ENCODE data around the gene SHLD3.
A peak's percentile ranks its signal among the peaks of the same experiment; 100 is the strongest.
"Not testable (repeated sequence)": the region's sequence is repeated elsewhere in the genome, so short reads cannot be mapped to it uniquely, and the experiment has no call there.

SHLD3 gene

GRCh38 chr5:65620021-65620420, 4.8 kb upstream of the SHLD3 start:
- no peak for DNase-seq (ENCODE audit: low read depth)
- H3K4me3 ChIP-seq (ENCODE audit: low read depth, low read length) = no peak overlapping the region
- no peak for TF ChIP-seq CTCF (IDR thresholded peaks at IDR 0.05; ENCODE audit: low read depth, low read length, missing control alignments)
- in situ Hi-C loops (cut with HindIII; ENCODE audit: low sequenced_read_pairs) = no loop called here

- DNase-seq (ENCODE audit: low read depth); H3K4me3 ChIP-seq (ENCODE audit: low read depth, low read length); in situ Hi-C loops (cut with HindIII; ENCODE audit: low sequenced_read_pairs): not testable (repeated sequence)
Observed at GRCh38 chr5:65621961-65622360, 2.9 kb upstream of the SHLD3 start.

- no peak for DNase-seq (ENCODE audit: low read depth)
- no peak for TF ChIP-seq CTCF (IDR thresholded peaks at IDR 0.05; ENCODE audit: low read depth, low read length, missing control alignments)
- peak overlapping the region; percentile 85 for H3K4me3 ChIP-seq (ENCODE audit: low read depth, low read length)
Observed at GRCh38 chr5:65623482-65623881, 1.3 kb upstream of the SHLD3 start.

GRCh38 chr5:65624025-65624570, 729 bp upstream of the SHLD3 start, which contains the start of gene TRIM23:
Gene TRIM23, minus strand, starts transcription at chr5:65624333. Its CDS starts 59 bp downstream, at chr5:65624274.
- in situ Hi-C loops (cut with HindIII; ENCODE audit: low sequenced_read_pairs) = no loop called here
- TF ChIP-seq CTCF (IDR thresholded peaks at IDR 0.05; ENCODE audit: low read depth, low read length, missing control alignments) = no peak
- H3K4me3 ChIP-seq (ENCODE audit: low read depth, low read length) = peak within 1 kb of the TSS; percentile 85
- peak; percentile 80 for DNase-seq (ENCODE audit: low read depth)

More at GRCh38 chr5:65623482-65623881, 1.3 kb upstream of the SHLD3 start:
- in situ Hi-C loops (cut with HindIII; ENCODE audit: low sequenced_read_pairs) = no loop called here

GRCh38 chr5:65625743-65626142, 916 bp downstream of the SHLD3 start:
- peak overlapping the region; percentile 85 for H3K4me3 ChIP-seq (ENCODE audit: low read depth, low read length)
- in situ Hi-C loops (cut with HindIII; ENCODE audit: low sequenced_read_pairs) = loop anchor here (5.0 kb wide), 1 partner anchor 57 kb away; no protein-coding TSS in a partner anchor
- DNase-seq (ENCODE audit: low read depth) = no peak
- no peak for TF ChIP-seq CTCF (IDR thresholded peaks at IDR 0.05; ENCODE audit: low read depth, low read length, missing control alignments)

- H3K4me3 ChIP-seq (ENCODE audit: low read depth, low read length) = no peak overlapping the region
- TF ChIP-seq CTCF (IDR thresholded peaks at IDR 0.05; ENCODE audit: low read depth, low read length, missing control alignments) = no peak
- in situ Hi-C loops (cut with HindIII; ENCODE audit: low sequenced_read_pairs) = no loop called here
- no peak for DNase-seq (ENCODE audit: low read depth)
Observed at GRCh38 chr5:65630981-65631380, 6.2 kb downstream of the SHLD3 start.

- no peak overlapping the region for H3K4me3 ChIP-seq (ENCODE audit: low read depth, low read length)
- DNase-seq (ENCODE audit: low read depth) = no peak
- in situ Hi-C loops (cut with HindIII; ENCODE audit: low sequenced_read_pairs) = no loop called here
- no peak for TF ChIP-seq CTCF (IDR thresholded peaks at IDR 0.05; ENCODE audit: low read depth, low read length, missing control alignments)
Observed at GRCh38 chr5:65640240-65640639, 15.4 kb downstream of the SHLD3 start.

Data from astrocyte of the cerebellum (primary cell).